Measurements from ENCODE around the gene BCAR3.

Gene BCAR3

DNA sequence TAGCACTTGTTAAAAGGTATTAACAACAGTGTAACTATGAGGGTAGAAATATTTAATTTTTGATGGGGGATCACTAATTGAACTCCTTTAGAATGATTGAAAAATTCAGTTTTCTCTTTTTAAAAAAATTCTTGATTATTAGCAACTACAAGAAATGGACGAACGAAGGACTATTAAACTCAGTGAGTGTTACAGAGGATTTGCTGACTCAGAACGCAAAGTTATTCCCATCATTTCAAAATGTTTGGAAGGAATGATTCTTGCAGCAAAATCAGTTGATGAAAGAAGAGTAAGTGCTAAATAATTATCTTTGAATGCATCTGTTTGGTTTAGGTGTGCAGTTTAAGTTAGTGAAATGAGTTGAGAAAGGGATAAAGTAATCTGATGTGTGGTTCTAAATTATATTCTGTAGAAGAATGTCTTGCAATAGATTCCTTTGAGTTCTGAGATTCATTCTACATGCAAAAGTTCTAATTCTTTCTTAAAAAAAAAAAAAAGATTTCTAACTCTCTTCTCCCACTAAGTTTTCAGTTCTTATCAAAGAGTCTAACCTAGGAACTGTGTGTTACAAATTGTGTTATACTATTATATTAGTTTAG lies 148.8 kb downstream of the BCAR3 start:
- DNase-seq, result no peak

DNA sequence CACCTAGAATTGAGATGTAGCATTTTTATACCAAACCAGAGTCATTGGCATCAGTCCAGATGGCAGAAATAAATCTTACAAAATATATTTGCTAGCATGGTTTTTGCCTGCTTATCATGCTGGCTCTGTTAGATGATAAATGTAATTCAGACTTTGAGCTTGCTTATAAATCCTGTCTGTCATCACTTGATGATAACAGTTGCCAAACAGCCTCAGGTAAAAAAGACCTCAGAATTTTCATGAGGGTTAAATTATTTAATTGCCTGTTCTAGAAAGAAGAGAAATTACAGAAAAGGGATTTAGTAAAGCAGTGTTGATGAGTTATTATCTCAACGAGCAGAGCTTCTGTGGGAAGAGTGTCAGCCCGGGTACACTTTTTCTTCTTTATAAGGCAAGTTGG lies 150.4 kb downstream of the BCAR3 start:
- no peak for DNase-seq

DNA sequence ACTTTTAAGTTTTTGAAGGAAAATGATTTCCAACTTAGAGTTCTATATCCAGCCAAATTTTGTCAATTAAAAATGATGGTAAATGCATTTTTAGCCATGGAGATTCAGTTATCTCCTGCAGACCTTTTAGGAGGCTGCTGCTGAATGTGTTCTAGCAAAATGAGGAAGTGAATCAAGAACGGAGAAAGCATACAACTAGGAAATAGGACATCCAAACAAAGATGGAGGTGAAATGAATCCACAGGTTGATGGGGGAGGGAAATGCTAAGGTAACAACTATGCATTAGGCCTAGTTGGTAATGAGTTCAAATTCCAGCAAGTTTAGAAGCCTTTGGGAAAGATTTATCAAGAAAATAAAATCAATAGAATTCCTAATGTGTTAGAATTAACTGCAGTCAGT lies 153.2 kb downstream of the BCAR3 start:
- no peak for DNase-seq

DNA sequence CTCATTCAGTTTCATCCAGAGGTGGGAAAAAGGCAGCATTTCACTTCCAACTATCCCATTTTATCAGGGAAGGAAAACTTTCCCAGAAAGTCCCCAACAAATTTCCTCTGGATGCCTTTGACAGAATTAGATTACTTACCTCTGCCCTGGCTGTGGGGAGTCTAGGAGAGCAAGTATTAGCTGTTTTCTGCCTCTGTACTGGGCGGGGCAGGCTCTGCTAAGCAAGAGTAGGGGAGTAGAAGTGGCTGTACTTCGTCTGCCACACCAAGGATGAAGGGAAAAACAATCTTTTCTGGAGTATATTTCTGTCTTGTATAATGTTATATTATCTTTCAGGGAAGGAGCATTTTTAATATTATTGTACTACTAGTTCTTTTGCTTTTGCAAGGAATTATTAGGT lies 155.2 kb downstream of the BCAR3 start:
- no peak for DNase-seq

DNA sequence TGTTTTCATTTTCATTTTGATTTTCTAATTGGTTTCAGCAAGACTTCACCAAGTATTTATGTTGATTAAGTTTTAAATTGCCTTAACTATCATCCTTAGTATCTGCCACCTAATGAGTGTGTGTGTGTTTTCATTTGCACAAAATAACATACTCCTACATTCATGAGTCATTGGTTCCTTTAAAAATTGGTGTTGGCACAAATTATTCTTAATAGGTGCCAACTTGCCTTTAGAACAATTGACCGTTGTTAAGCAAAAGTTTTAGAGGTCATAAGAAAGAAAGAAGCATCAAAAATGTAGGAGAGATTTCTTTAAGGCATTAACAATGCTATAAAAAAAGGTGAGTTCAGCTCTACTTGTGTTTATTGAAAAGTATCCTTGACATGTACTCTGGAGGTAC lies 156.2 kb downstream of the BCAR3 start:
- no peak for DNase-seq

DNA sequence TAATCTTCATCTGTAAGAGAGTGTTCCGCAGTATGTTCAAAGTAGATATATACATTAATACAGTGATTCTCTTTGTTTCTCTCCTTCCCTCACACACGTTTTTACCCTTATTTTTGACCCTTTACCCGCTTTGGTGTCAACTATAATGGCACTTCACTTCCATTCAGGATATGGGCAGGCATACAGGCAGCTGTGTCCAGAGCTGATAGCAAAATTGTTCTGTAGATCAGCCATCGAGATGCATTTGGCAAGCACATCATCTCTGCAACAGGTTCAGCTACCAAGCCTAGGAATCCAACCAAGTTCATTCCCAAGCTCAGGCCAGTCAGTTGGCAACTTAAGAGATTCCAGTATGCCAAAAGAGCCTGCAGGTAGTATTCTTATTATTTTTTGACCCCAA lies 158.9 kb downstream of the BCAR3 start:
- DNase-seq, result no peak

DNA sequence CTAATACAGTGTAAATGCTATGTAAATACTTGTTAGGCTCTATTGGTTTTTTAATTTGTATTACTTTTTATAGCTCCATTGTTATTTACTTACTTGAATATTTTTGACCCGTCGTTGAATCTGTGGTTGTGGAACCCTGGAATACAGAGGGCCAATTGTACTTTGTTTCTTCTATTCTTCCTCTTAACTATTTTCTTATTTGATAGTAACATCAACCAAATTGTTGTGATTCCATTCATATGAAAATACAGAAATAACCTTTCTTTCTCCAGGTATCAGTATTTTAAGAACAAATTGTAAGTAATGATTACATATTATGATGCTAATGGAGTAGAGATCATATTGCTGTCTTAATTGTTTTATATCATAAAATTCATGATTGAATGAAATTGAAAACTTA lies 160.0 kb downstream of the BCAR3 start:
- no peak for DNase-seq

DNA sequence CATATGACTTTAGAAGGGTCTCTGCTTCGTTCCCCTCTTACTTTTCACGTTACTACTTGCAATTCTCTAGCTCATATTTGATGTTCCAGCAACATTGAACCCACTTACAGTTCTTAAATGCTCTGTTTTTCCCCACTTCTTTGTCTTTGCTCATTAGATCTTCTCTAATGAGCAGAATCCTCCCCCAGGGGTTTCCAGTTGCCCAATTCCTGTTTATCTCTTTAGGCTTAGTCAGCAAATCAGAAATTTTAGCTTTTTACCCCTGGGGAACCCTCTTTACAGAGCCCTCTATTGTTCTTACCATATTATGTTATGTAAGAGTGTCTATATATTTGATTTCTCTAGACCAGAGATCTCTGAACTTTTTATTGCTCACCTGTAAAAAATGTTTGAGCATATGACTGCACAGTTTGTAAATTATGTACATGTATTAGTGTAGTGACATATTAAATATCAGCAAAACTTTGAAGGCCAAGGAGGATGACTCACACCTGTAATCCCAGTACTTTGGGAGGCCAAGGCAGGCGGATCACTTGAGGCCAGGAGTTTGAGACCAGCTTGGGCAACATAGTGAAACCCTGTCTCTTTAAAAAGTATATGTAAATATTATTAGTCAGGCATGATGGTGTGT lies 162.3 kb downstream of the BCAR3 start:
- DNase-seq, result no peak

DNA sequence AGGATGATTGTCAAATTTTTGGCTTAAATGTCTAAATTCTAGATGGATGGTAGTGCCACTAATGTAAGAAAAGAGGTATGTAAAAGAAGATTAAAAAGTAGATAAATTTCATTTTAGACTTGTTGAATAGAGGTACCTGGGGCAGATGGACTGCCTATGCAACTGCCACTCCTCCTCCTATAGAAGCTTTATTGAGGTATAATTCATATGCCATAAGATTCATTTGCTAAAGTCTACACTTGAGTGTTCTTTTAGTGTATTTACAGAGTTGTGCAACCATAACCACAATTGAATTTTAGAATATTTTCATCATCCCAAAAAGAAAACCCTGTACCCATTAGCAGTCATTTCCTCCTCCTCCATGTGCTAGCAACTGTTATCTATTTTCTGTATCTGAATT lies 163.1 kb downstream of the BCAR3 start:
- no peak for DNase-seq

DNA sequence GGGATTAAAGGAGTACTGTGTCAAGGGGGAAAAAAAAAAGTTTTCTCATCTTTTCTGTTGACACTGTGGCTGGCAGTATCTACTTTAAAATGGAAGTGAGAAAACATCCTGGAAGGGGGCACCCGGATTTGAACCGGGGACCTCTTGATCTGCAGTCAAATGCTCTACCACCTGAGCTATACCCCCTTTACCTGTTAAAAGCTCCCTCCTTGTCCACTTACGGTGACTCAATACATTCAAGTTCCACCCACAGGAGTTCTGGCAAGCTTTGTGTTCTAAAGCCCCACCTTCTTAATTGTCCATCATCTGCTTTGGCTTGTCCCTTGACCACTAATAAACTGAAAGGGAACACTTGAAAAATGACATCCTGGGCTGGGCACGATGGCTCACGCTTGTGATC lies 165.5 kb downstream of the BCAR3 start:
- no peak for DNase-seq
